ENCODE data around the gene BABAM1. TPM values are rescaled to one million over a fixed set of nuclear protein-coding genes. Genes with fewer than 3 reads are reported as not detected.

Gene BABAM1
- total RNA-seq, 4 donors from 2014 or later = 60.0 to 72.0 (median 67.0) TPM

- peak overlapping the region; percentile 81 to 90 (median 86) for H3K27ac ChIP-seq
- peaks cover 0 to 15% (median 0%) of the 10 kb centered on the region in 3 donors for H3K36me3 ChIP-seq
- TF ChIP-seq POLR2A (IDR thresholded peaks at IDR 0.05) (no peak), EP300 (IDR thresholded peaks at IDR 0.05) (no peak), CTCF (IDR thresholded peaks at IDR 0.05) (no peak)
- H3K27me3 ChIP-seq = no peaks in the 10 kb centered on the region
- 43 to 57% methylated on average over 12 of the region's 12 CpGs for WGBS, 2 donors
- H3K4me1 ChIP-seq = peaks cover 0 to 59% (median 33%) of the 10 kb centered on the region in 4 donors
- no peak for DNase-seq (ENCODE audit: low spot score in 2 of 2)
- H3K4me3 ChIP-seq = peak overlapping the region in 1 of 4 donors; percentile 67
- H3K9me3 ChIP-seq = no peaks in the 10 kb centered on the region
These were observed 37.4 kb downstream of the BABAM1 start for GRCh38 chr19:17304386-17305215.

GRCh38 chr19:17305216-17305516 is 37.9 kb downstream of the BABAM1 start:
- peaks cover 0 to 13% (median 0%) of the 10 kb centered on the region in 3 donors for H3K36me3 ChIP-seq
- TF ChIP-seq EP300 (IDR thresholded peaks at IDR 0.05) (no peak), CTCF (IDR thresholded peaks at IDR 0.05) (no peak), POLR2A (IDR thresholded peaks at IDR 0.05) (no peak)
- H3K4me1 ChIP-seq = peaks cover 0 to 64% (median 37%) of the 10 kb centered on the region in 4 donors
- peak in 1 of 2 donors; percentile 80 for DNase-seq (ENCODE audit: low spot score in 2 of 2)
- H3K9me3 ChIP-seq = no peaks in the 10 kb centered on the region
- H3K4me3 ChIP-seq = peak overlapping the region; percentile 66 to 72 (median 68)
- WGBS, 2 donors = 3 to 5% methylated on average over 6 to 7 of the region's 7 CpGs
- H3K27ac ChIP-seq = peak overlapping the region; percentile 81 to 90 (median 86)
- no peaks in the 10 kb centered on the region for H3K27me3 ChIP-seq

- Histone ChIP-seq H3K9me3 (no peaks in the 10 kb centered on the region), H3K36me3 (peaks cover 0 to 8% (median 0%) of the 10 kb centered on the region in 3 donors), H3K4me3 (peak within 1 kb of the TSS; percentile 66 to 72 (median 68)), H3K4me1 (peaks cover 0 to 69% (median 42%) of the 10 kb centered on the region in 4 donors), H3K27ac (peak within 1 kb of the TSS; percentile 81 to 90 (median 86)), H3K27me3 (no peaks in the 10 kb centered on the region)
- WGBS, 2 donors = 0% methylated on average over 25 to 27 of the region's 55 CpGs
- peak; percentile 82 to 89 for DNase-seq (ENCODE audit: low spot score in 2 of 2)
- TF ChIP-seq POLR2A (IDR thresholded peaks at IDR 0.05) (peak; percentile 55 to 81), EP300 (IDR thresholded peaks at IDR 0.05) (peak; percentile 84 to 86), CTCF (IDR thresholded peaks at IDR 0.05) (peak; percentile 58 to 94 (median 89))
These were observed 38.5 kb downstream of the BABAM1 start, which contains the start of gene MRPL34 for GRCh38 chr19:17305517-17306284. TSS of gene MRPL34 (plus strand) at chr19:17305872. CDS start at chr19:17305893, 21 bp downstream.

- no peak for TF ChIP-seq POLR2A (IDR thresholded peaks at IDR 0.05)
- no peak for TF ChIP-seq CTCF (IDR thresholded peaks at IDR 0.05)
- TF ChIP-seq EP300 (IDR thresholded peaks at IDR 0.05) = no peak
- no peak for DNase-seq (ENCODE audit: low spot score in 2 of 2)
- H3K4me1 ChIP-seq = peaks cover 0 to 75% (median 44%) of the 10 kb centered on the region in 4 donors
These were observed 39.1 kb downstream of the BABAM1 start for GRCh38 chr19:17306285-17306714.

More at GRCh38 chr19:17306285-17306714, 39.1 kb downstream of the BABAM1 start:
- Histone ChIP-seq H3K4me3 (peak overlapping the region; percentile 66 to 72 (median 68)), H3K36me3 (peaks cover 0 to 2% (median 0%) of the 10 kb centered on the region in 3 donors), H3K27ac (peak overlapping the region; percentile 81 to 90 (median 86)), H3K9me3 (no peaks in the 10 kb centered on the region), H3K27me3 (no peaks in the 10 kb centered on the region)
- 6 to 8% methylated on average over 25 to 26 of the region's 28 CpGs for WGBS, 2 donors
